ENCODE results near the gene GET3.
"Not testable (repeated sequence)": the region's sequence is repeated elsewhere in the genome, so short reads cannot be mapped to it uniquely, and the experiment has no call there.

GET3 gene

GRCh38 chr19:12715929-12716328 is 21.4 kb upstream of the GET3 start:
- no peak for DNase-seq (ENCODE audit: low read depth)

- no peak for DNase-seq (ENCODE audit: low read depth)
Observed at GRCh38 chr19:12720296-12720695, 17.0 kb upstream of the GET3 start.

- no peak for DNase-seq (ENCODE audit: low read depth)
Observed at GRCh38 chr19:12720851-12721655, 16.2 kb upstream of the GET3 start.

GRCh38 chr19:12721656-12722565 is 15.4 kb upstream of the GET3 start:
- no peak for DNase-seq (ENCODE audit: low read depth)

- DNase-seq (ENCODE audit: low read depth): peak; percentile 98
Observed at GRCh38 chr19:12722566-12723380, 14.5 kb upstream of the GET3 start.

GRCh38 chr19:12723381-12723640 is 14.0 kb upstream of the GET3 start:
- DNase-seq (ENCODE audit: low read depth): no peak

- no peak for DNase-seq (ENCODE audit: low read depth)
Observed at GRCh38 chr19:12723641-12724426, 13.5 kb upstream of the GET3 start, which contains the start of gene TNPO2. TNPO2 (minus strand) TSS chr19:12723932; CDS start chr19:12720977, 2,955 bp downstream.

GRCh38 chr19:12725612-12726011 is 11.7 kb upstream of the GET3 start:
- DNase-seq (ENCODE audit: low read depth): not testable (repeated sequence)

- DNase-seq (ENCODE audit: low read depth): no peak
Observed at GRCh38 chr19:12726988-12727316, 10.3 kb upstream of the GET3 start.

GRCh38 chr19:12727745-12728433 is 9.4 kb upstream of the GET3 start:
- no peak for DNase-seq (ENCODE audit: low read depth)

- DNase-seq (ENCODE audit: low read depth): no peak
Observed at GRCh38 chr19:12730064-12730463, 7.2 kb upstream of the GET3 start.

GRCh38 chr19:12731337-12731736 is 6.0 kb upstream of the GET3 start:
- DNase-seq (ENCODE audit: low read depth): no peak

- DNase-seq (ENCODE audit: low read depth): no peak
Observed at GRCh38 chr19:12733369-12734214, 3.7 kb upstream of the GET3 start.

GRCh38 chr19:12737835-12738351 is 596 bp downstream of the GET3 start:
- DNase-seq (ENCODE audit: low read depth): no peak

GRCh38 chr19:12745166-12745897 is 8.0 kb downstream of the GET3 start:
- DNase-seq (ENCODE audit: low read depth): no peak

GRCh38 chr19:12748489-12748888 is 11.2 kb downstream of the GET3 start:
- no peak for DNase-seq (ENCODE audit: low read depth)

GRCh38 chr19:12749938-12750521 is 12.7 kb downstream of the GET3 start:
- no peak for DNase-seq (ENCODE audit: low read depth)

- DNase-seq (ENCODE audit: low read depth): no peak
Observed at GRCh38 chr19:12750851-12751250, 13.6 kb downstream of the GET3 start.

GRCh38 chr19:12751635-12752034 is 14.3 kb downstream of the GET3 start, which contains the start of gene BEST2:
BEST2 (plus strand) TSS chr19:12751791; CDS start chr19:12752593, 802 bp downstream.
- DNase-seq (ENCODE audit: low read depth): no peak

Data from GM04504 (cell line).